SK-N-SH treated with all-trans-retinoic acid at 6 μM for 48 hours (cell line): ENCODE results near the gene B3GNT7.
"Not testable (repeated sequence)": the region's sequence is repeated elsewhere in the genome, so short reads cannot be mapped to it uniquely, and the experiment has no call there.

Source experiments
- ATAC-seq: fragments of 200-7000 bp; cut with Tn5 transposase; 3 replicates; pipeline ENCODE4 v1.9.1; 2020; ENCODE audit warnings: mild to moderate bottlenecking, moderate library complexity
- BACH2 ChIP-seq: fragments of 250-450 bp; sonication (Bioruptor Pico); IDR thresholded peaks from 2 replicates; pipeline ENCODE4 v1.9.0; 2021; ENCODE audit warnings: mild to moderate bottlenecking, borderline replicate concordance
- CSDC2 ChIP-seq: fragments of 250-450 bp; sonication (Bioruptor Pico); IDR thresholded peaks from 2 replicates; pipeline ENCODE4 v1.5.0; 2020; ENCODE audit warnings: mild to moderate bottlenecking, moderate library complexity
- ESRRG ChIP-seq: fragments of 250-450 bp; sonication (Bioruptor Pico); IDR thresholded peaks from 2 replicates; pipeline ENCODE4 v1.6.1; 2021; ENCODE audit warnings: mild to moderate bottlenecking
- GLIS3 ChIP-seq: fragments of 250-450 bp; sonication (Bioruptor Pico); IDR thresholded peaks from 2 replicates; pipeline ENCODE4 v1.5.0; 2020; ENCODE audit warnings: mild to moderate bottlenecking, moderate library complexity
- ISL1 ChIP-seq: fragments of 250-450 bp; sonication (Bioruptor Pico); IDR thresholded peaks from 2 replicates; pipeline ENCODE4 v2.1.2; 2022; ENCODE audit warnings: mild to moderate bottlenecking, moderate library complexity
- OSR1 ChIP-seq: fragments of 250-450 bp; sonication (Bioruptor Pico); IDR thresholded peaks from 2 replicates; pipeline ENCODE4 v1.8.0; 2022; ENCODE audit warnings: moderate library complexity, mild to moderate bottlenecking, inconsistent platforms
- POU6F1 ChIP-seq: fragments of 250-450 bp; sonication (Bioruptor Pico); IDR thresholded peaks from 2 replicates; pipeline ENCODE4 v1.8.0; 2021; ENCODE audit warnings: low read depth, mild to moderate bottlenecking, moderate library complexity, borderline replicate concordance
- PPARA ChIP-seq: fragments of 250-450 bp; sonication (Bioruptor Pico); IDR thresholded peaks from 2 replicates; pipeline ENCODE4 v1.5.0; 2020; ENCODE audit warnings: mild to moderate bottlenecking, borderline replicate concordance
- RARB ChIP-seq: fragments of 250-450 bp; sonication (Bioruptor Pico); IDR thresholded peaks from 2 replicates; pipeline ENCODE4 v1.8.0; 2021; ENCODE audit warnings: mild to moderate bottlenecking, moderate library complexity
- SNAI2 ChIP-seq: fragments of 250-450 bp; sonication (Bioruptor Pico); IDR thresholded peaks from 2 replicates; pipeline ENCODE4 v1.5.0; 2020; ENCODE audit warnings: mild to moderate bottlenecking, moderate library complexity
- ZFP3 ChIP-seq: fragments of 250-450 bp; sonication (Bioruptor Pico); IDR thresholded peaks from 2 replicates; pipeline ENCODE4 v1.5.0; 2020; ENCODE audit warnings: mild to moderate bottlenecking, moderate library complexity
- ZFP30 ChIP-seq: fragments of 450-650 bp; formaldehyde crosslinking; IDR thresholded peaks from 2 replicates; pipeline ENCODE4 v1.5.0; 2022; ENCODE audit warnings: mild to moderate bottlenecking, moderate library complexity
- ZNF565 ChIP-seq: fragments of 450-650 bp; formaldehyde crosslinking; conservative IDR thresholded peaks from 2 replicates; pipeline ENCODE4 v1.5.0; 2020; ENCODE audit warnings: low read depth, mild to moderate bottlenecking, moderate library complexity
- ZNF70 ChIP-seq: fragments of 450-650 bp; formaldehyde crosslinking; IDR thresholded peaks from 2 replicates; pipeline ENCODE4 v1.5.0; 2020; ENCODE audit warnings: mild to moderate bottlenecking, moderate library complexity
- ZNF8 ChIP-seq: fragments of 450-650 bp; formaldehyde crosslinking; IDR thresholded peaks from 2 replicates; pipeline ENCODE4 v1.5.0; 2020; ENCODE audit warnings: mild to moderate bottlenecking, moderate library complexity
- TF ChIP-seq, protein P1 (sequence below): fragments of 250-450 bp; sonication (Bioruptor Pico); IDR thresholded peaks from 2 replicates; pipeline ENCODE4 v1.5.1; 2021; ENCODE audit warnings: mild to moderate bottlenecking, moderate library complexity
- TF ChIP-seq, protein P2 (sequence below): fragments of 250-450 bp; sonication (Bioruptor Pico); IDR thresholded peaks from 2 replicates; pipeline ENCODE4 v1.8.0; 2020; ENCODE audit warnings: mild to moderate bottlenecking, moderate library complexity, borderline replicate concordance

B3GNT7 gene

DNA sequence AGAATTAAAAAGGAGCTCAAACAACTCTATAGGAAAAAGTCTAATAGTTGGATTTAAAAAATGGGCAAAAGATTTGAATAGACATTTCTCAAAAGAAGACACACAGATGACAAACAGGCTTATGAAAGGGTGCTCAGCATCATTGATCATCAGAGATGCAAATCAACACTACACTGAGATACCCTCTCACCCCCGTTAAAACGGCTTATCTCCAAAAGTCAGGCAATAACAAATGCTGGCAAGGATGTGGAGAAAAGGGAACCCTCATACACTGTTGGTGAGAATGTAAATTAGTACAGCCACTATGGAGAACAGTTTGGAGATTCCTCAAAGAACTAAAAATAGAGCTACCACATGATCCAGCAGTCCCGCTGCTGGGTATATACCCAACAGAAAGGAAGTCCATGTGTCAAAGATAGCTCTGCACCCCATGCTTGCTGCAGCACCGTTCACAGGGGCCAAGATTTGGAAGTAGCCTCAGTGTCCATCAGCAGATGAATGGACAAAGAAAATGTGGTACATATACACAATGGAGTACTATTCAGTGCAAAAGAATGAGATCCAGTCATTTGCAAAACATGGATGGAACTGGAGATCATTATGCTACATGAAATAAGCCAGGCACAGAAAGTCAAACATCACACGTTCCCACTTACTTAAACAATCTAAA is 46.7 kb upstream of the B3GNT7 start:
- no peak for TF ChIP-seq SNAI2
- TF ChIP-seq BACH2 (CRISPR knock-in tag) = no peak
- no peak for TF ChIP-seq POU6F1
- TF ChIP-seq RARB (CRISPR knock-in tag) = no peak
- no peak for TF ChIP-seq ZFP3 (CRISPR knock-in tag)
- no peak for TF ChIP-seq OSR1 (CRISPR knock-in tag)
- no peak for TF ChIP-seq ZNF70 (CRISPR knock-in tag)
- TF ChIP-seq, protein P1, sequence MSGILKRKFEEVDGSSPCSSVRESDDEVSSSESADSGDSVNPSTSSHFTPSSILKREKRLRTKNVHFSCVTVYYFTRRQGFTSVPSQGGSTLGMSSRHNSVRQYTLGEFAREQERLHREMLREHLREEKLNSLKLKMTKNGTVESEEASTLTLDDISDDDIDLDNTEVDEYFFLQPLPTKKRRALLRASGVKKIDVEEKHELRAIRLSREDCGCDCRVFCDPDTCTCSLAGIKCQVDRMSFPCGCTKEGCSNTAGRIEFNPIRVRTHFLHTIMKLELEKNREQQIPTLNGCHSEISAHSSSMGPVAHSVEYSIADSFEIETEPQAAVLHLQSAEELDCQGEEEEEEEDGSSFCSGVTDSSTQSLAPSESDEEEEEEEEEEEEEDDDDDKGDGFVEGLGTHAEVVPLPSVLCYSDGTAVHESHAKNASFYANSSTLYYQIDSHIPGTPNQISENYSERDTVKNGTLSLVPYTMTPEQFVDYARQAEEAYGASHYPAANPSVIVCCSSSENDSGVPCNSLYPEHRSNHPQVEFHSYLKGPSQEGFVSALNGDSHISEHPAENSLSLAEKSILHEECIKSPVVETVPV (CRISPR knock-in tag) = no peak
- no peak for TF ChIP-seq ZNF8
- no peak for TF ChIP-seq ZNF565 (CRISPR knock-in tag)
- TF ChIP-seq GLIS3 (CRISPR knock-in tag) = no peak
- no peak for TF ChIP-seq PPARA (CRISPR knock-in tag)
- no peak for ATAC-seq

DNA sequence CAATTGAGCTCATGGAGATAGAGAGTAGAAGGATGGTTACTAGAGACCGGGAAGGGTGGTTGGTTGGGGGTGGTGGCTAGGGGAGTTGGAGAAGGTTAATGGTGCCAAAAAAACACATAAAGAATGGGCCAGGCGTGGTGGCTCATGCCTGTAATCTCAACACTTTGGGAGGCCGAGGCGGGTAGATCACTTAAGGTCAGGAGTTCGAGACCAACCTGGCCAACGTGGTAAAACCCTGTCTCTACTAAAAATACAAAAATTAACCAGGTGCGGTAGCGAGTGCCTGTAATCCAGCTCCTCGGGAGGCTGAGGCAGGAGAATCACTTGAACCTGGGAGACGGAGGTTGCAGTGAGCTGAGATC is 46.2 kb upstream of the B3GNT7 start:
- not testable (repeated sequence) for ATAC-seq

DNA sequence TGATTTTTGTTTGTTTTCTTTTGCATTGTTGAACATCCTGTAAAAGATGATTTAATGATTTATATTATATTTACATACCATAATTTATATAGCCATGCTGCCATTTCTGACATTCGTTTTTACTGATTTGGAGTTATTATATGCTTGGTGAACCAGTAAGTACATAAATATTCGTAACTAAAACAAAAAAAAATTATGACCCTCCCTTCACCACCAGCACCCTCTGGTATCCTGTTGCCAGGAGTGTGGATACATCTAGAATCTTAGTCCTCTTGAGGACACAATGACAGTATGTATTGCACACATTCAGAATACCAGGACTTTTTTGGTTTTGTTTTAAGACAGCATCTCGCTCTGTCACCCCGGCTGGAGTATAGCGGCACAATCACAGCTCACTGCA is 43.9 kb upstream of the B3GNT7 start:
- no peak for ATAC-seq
- TF ChIP-seq, protein P2, sequence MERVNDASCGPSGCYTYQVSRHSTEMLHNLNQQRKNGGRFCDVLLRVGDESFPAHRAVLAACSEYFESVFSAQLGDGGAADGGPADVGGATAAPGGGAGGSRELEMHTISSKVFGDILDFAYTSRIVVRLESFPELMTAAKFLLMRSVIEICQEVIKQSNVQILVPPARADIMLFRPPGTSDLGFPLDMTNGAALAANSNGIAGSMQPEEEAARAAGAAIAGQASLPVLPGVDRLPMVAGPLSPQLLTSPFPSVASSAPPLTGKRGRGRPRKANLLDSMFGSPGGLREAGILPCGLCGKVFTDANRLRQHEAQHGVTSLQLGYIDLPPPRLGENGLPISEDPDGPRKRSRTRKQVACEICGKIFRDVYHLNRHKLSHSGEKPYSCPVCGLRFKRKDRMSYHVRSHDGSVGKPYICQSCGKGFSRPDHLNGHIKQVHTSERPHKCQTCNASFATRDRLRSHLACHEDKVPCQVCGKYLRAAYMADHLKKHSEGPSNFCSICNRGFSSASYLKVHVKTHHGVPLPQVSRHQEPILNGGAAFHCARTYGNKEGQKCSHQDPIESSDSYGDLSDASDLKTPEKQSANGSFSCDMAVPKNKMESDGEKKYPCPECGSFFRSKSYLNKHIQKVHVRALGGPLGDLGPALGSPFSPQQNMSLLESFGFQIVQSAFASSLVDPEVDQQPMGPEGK (CRISPR knock-in tag) = no peak
- TF ChIP-seq GLIS3 (CRISPR knock-in tag) = no peak
- no peak for TF ChIP-seq BACH2 (CRISPR knock-in tag)
- TF ChIP-seq PPARA (CRISPR knock-in tag) = no peak
- TF ChIP-seq SNAI2 = no peak
- TF ChIP-seq RARB (CRISPR knock-in tag) = no peak
- TF ChIP-seq ZFP3 (CRISPR knock-in tag) = no peak
- TF ChIP-seq ESRRG (CRISPR knock-in tag) = no peak
- TF ChIP-seq, protein P1 (CRISPR knock-in tag) = no peak
- TF ChIP-seq CSDC2 (CRISPR knock-in tag) = no peak
- no peak for TF ChIP-seq ZNF70 (CRISPR knock-in tag)
- TF ChIP-seq ISL1 (CRISPR knock-in tag) = no peak
- TF ChIP-seq POU6F1 = no peak
- no peak for TF ChIP-seq ZFP30 (CRISPR knock-in tag)

DNA sequence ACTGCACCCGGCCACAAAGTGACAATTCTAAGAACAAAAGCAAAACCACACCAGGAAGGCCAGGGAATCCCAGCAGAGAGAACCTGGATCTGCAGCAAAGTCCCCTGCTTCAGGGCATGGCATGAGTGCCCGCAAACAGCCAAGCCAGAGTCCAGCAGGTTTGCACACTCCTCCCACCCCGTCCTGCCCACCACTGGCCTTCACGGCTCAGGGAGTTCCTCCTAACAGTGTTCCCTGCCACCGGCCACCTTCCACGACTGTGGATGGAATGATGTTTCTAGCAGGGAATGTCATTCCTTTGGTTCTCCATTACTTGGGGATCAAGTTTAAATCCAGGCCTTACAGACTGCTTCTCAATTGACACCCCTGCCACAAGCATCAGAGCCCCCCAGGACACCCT is 42.0 kb upstream of the B3GNT7 start:
- TF ChIP-seq GLIS3 (CRISPR knock-in tag) = no peak
- no peak for TF ChIP-seq PPARA (CRISPR knock-in tag)
- ATAC-seq = no peak
